H1 (cell line): ENCODE data around the gene CUX1. TPM values are rescaled to one million over a fixed set of nuclear protein-coding genes. Genes with fewer than 3 reads are reported as not detected.
"Not testable (repeated sequence)": the region's sequence is repeated elsewhere in the genome, so short reads cannot be mapped to it uniquely, and the experiment has no call there.

Experiments used
- CTCF ChIA-PET: fragments of 300-600 bp; sonication (Branson Sonifier 250); formaldehyde crosslinking; loops from one replicate; lab custom pipeline; 2021; ENCODE audit not compliant: partially characterized antibody; lab: Charles Lee
- POLR2A ChIA-PET: fragments of 300-600 bp; sonication (Branson Sonifier 250); formaldehyde crosslinking; loops from one replicate; lab custom pipeline; 2021; ENCODE audit warnings: inconsistent platforms; ENCODE audit not compliant: partially characterized antibody; lab: Charles Lee
- DNase-seq, 2 experiments: peaks; one replicate each; pipeline versions ENCODE4 v3.0.0 to v3.0.0-alpha.2; 2010 to 2022; ENCODE audit warnings: low spot score in 2 of 2, low read depth in 1 of 2, mixed read lengths in 1 of 2
- FAIRE-seq: peaks from 2 replicates; lab custom pipeline; 2011; peaks lifted over from hg19 to GRCh38; lab: Jason Lieb, UNC
- H2AFZ ChIP-seq: 2 replicates; pipeline ENCODE4 v1.8.1; 2012; ENCODE audit warnings: low read length, inconsistent platforms
- H2AK5ac ChIP-seq: 2 replicates; pipeline ENCODE4 v1.6.1; 2013; ENCODE audit warnings: low read depth, low read length
- H2BK120ac ChIP-seq: replicated peaks from 2 replicates; pipeline ENCODE3; 2013; ENCODE audit warnings: low read depth, low read length, inconsistent platforms
- H2BK12ac ChIP-seq: 2 replicates; pipeline ENCODE4 v1.6.1; 2013; ENCODE audit warnings: low read depth, low read length
- H2BK15ac ChIP-seq: 2 replicates; pipeline ENCODE4 v1.6.1; 2013; ENCODE audit warnings: low read length
- H2BK20ac ChIP-seq: 2 replicates; pipeline ENCODE4 v1.6.1; 2013; ENCODE audit warnings: low read length
- H2BK5ac ChIP-seq: 2 replicates; pipeline ENCODE4 v1.6.1; 2013; ENCODE audit warnings: low read depth, low read length
- H3K14ac ChIP-seq: 2 replicates; pipeline ENCODE4 v1.6.1; 2013; ENCODE audit warnings: inconsistent platforms; ENCODE audit not compliant: insufficient read length
- H3K18ac ChIP-seq: 2 replicates; pipeline ENCODE4 v1.6.1; 2013; ENCODE audit warnings: low read length; ENCODE audit errors: extremely low read depth
- H3K23ac ChIP-seq: 2 replicates; pipeline ENCODE4 v1.6.1; 2013; ENCODE audit warnings: inconsistent platforms; ENCODE audit not compliant: insufficient read length
- H3K23me2 ChIP-seq: 2 replicates; pipeline ENCODE4 v1.6.1; 2013; ENCODE audit warnings: low read depth, low read length
- H3K27ac ChIP-seq: 2 replicates; pipeline ENCODE4 v1.6.1; 2011; ENCODE audit warnings: low read depth, low read length, inconsistent platforms
- H3K27me3 ChIP-seq, 4 experiments: replicated peaks in 1 of 4; 1 replicate in 1 of 4; 2 replicates in 3 of 4; pipeline versions ENCODE4 v1.6.1 to v1.8.1; 2011 to 2013; ENCODE audit warnings: low read length in 3 of 4, mild to moderate bottlenecking in 3 of 4, inconsistent platforms in 2 of 4, mixed read lengths in 2 of 4, moderate library complexity in 1 of 4; ENCODE audit not compliant: control insufficient read depth in 3 of 4, insufficient read depth in 3 of 4; ENCODE audit errors: extremely low read depth in 1 of 4
- H3K36me3 ChIP-seq, 4 experiments: 2 replicates each; pipeline versions ENCODE4 v1.6.1 to v1.8.1; 2011 to 2013; ENCODE audit warnings: mild to moderate bottlenecking in 4 of 4, low read length in 3 of 4, moderate library complexity in 2 of 4, control low read depth in 1 of 4, inconsistent platforms in 1 of 4; ENCODE audit not compliant: insufficient read depth in 4 of 4, control insufficient read depth in 2 of 4
- H3K4ac ChIP-seq: replicated peaks from 2 replicates; pipeline ENCODE3; 2013; ENCODE audit warnings: low read length, low read depth, mixed read lengths, inconsistent platforms; ENCODE audit not compliant: insufficient read length
- H3K4me1 ChIP-seq, 4 experiments: replicated peaks in 1 of 4; 1 replicate in 1 of 4; 2 replicates in 3 of 4; pipeline versions ENCODE4 v1.6.1 to v1.8.1; 2011 to 2013; ENCODE audit warnings: low read length in 3 of 4, inconsistent platforms in 2 of 4, mixed read lengths in 1 of 4; ENCODE audit not compliant: insufficient read depth in 4 of 4, control insufficient read depth in 3 of 4
- H3K4me2 ChIP-seq, 2 experiments: 2 replicates each; pipeline versions ENCODE4 v1.6.1 to v1.8.1; 2011 to 2013; ENCODE audit warnings: low read depth in 2 of 2, low read length in 2 of 2, control low read depth in 1 of 2, inconsistent platforms in 1 of 2, mild to moderate bottlenecking in 1 of 2; ENCODE audit not compliant: insufficient read depth in 1 of 2
- H3K4me3 ChIP-seq, 4 experiments: fragments of 200-600, 300-600 bp in 1 of 4; sonication (generic), shearing (Covaris generic), sonication (Bioruptor Twin) in 1 of 4; 2 replicates each; pipeline versions ENCODE4 v1.5.1 to v1.8.1; 2011 to 2016; ENCODE audit warnings: low read length in 4 of 4, low read depth in 3 of 4, control low read depth in 2 of 4, inconsistent platforms in 2 of 4, mild to moderate bottlenecking in 2 of 4, mixed read lengths in 1 of 4, moderate library complexity in 1 of 4; ENCODE audit not compliant: insufficient read depth in 2 of 4; ENCODE audit errors: extremely low read depth in 1 of 4
- H3K56ac ChIP-seq: replicated peaks from 2 replicates; pipeline ENCODE3; 2013; ENCODE audit warnings: low read depth, mild to moderate bottlenecking, mixed read lengths, low read length, inconsistent platforms; ENCODE audit not compliant: insufficient read length
- H3K79me1 ChIP-seq: 2 replicates; pipeline ENCODE4 v1.6.1; 2013; ENCODE audit warnings: low read depth, low read length, control low read depth
- H3K79me2 ChIP-seq, 2 experiments: 2 replicates each; pipeline versions ENCODE4 v1.6.1 to v1.8.1; 2012 to 2013; ENCODE audit warnings: low read length in 2 of 2, mild to moderate bottlenecking in 2 of 2, inconsistent platforms in 1 of 2; ENCODE audit not compliant: insufficient read depth in 2 of 2, control insufficient read depth in 1 of 2
- H3K9ac ChIP-seq, 4 experiments: replicated peaks in 1 of 4; 1 replicate in 1 of 4; 2 replicates in 3 of 4; pipeline versions ENCODE4 v1.6.1 to v1.8.1; 2011 to 2013; ENCODE audit warnings: low read depth in 3 of 4, low read length in 3 of 4, control low read depth in 2 of 4, mild to moderate bottlenecking in 2 of 4, moderate library complexity in 2 of 4, inconsistent platforms in 1 of 4; ENCODE audit errors: extremely low read depth in 1 of 4
- H3K9me3 ChIP-seq, 2 experiments: 2 replicates each; pipeline versions ENCODE4 v1.6.1 to v1.8.1; 2012 to 2013; ENCODE audit warnings: mild to moderate bottlenecking in 2 of 2, moderate library complexity in 2 of 2, control low read depth in 1 of 2, inconsistent platforms in 1 of 2, low read depth in 1 of 2, low read length in 1 of 2, mixed read lengths in 1 of 2; ENCODE audit not compliant: insufficient read depth in 2 of 2
- H4K20me1 ChIP-seq, 2 experiments: replicated peaks in 1 of 2; 2 replicates each; pipeline versions ENCODE3 to v1.8.1; 2011 to 2013; ENCODE audit warnings: inconsistent platforms in 2 of 2, low read length in 2 of 2, mild to moderate bottlenecking in 1 of 2; ENCODE audit not compliant: insufficient read depth in 2 of 2, control insufficient read depth in 1 of 2
- H4K5ac ChIP-seq: 2 replicates; pipeline ENCODE4 v1.6.1; 2013; ENCODE audit warnings: low read length, low read depth, mixed read lengths, inconsistent platforms; ENCODE audit not compliant: insufficient read length
- H4K8ac ChIP-seq: 2 replicates; pipeline ENCODE4 v1.8.0; 2013; ENCODE audit warnings: mild to moderate bottlenecking, moderate library complexity, low read length, inconsistent platforms; ENCODE audit not compliant: insufficient read depth; ENCODE audit errors: extremely low read depth
- H4K91ac ChIP-seq: replicated peaks from 2 replicates; pipeline ENCODE3; 2013; ENCODE audit warnings: low read length, mixed read lengths, inconsistent platforms; ENCODE audit not compliant: insufficient read length
- WGBS, 2 experiments: shearing (Covaris generic) in 1 of 2; methylation state at CpG; one replicate each; pipeline versions ENCODE4 v1.1.6 to v1.1.7; 2013 to 2015; ENCODE audit warnings: low lambda C conversion rate in 2 of 2, mixed read lengths in 2 of 2, inconsistent platforms in 1 of 2, low coverage in 1 of 2, missing lambda C conversion rate in 1 of 2; ENCODE audit not compliant: insufficient replicate concordance in 2 of 2, insufficient coverage in 1 of 2, insufficient read length in 1 of 2; ENCODE audit errors: extremely low coverage in 1 of 2, missing lambda C conversion rate in 1 of 2; 5-methylcytosine and 5-hydroxymethylcytosine counted together
- polyA plus RNA-seq, 7 experiments: library from polyadenylated mRNA; depleted of rRNA in 3 of 7; stranded (reverse) in 5 of 7; unstranded in 2 of 7; fragments of >200 nt in 5 of 7; fragments of 200-250 nt in 2 of 7; gene quantifications; 1 replicate in 5 of 7; 2 replicates in 1 of 7; 4 replicates in 1 of 7; pipeline versions ENCODE4 v1.2.1 to v1.2.3, GENCODE V29; 2011 to 2013; ENCODE audit warnings: missing spikeins in 2 of 7, mixed read lengths in 2 of 7
- total RNA-seq: library from RNA; stranded (reverse); fragmentation: NEBNext Ultra II Directional; extraction: Animal tissue kit (Norgen Biotek cat#: 25700); gene quantifications from 2 replicates; pipeline ENCODE4 v1.2.1, GENCODE V29; 2021

CUX1 gene
- total and polyA plus RNA-seq, 2 of the 8 experiments (the other 6 are each of a cell fraction or from before 2014, with no cell fraction given): 21.6 to 65.9 TPM

GRCh38 chr7:102328863-102329262 lies 511.4 kb downstream of the CUX1 start:
- H3K14ac ChIP-seq, H3K23ac ChIP-seq, H3K18ac ChIP-seq, H2AK5ac ChIP-seq, FAIRE-seq, H4K5ac ChIP-seq, H2BK12ac ChIP-seq, H2BK20ac ChIP-seq, H4K91ac ChIP-seq, H4K8ac ChIP-seq, H3K36me3 ChIP-seq, H3K4ac ChIP-seq, DNase-seq, H3K56ac ChIP-seq, H3K79me1 ChIP-seq, H3K4me1 ChIP-seq, H2BK15ac ChIP-seq, H3K27me3 ChIP-seq, H2BK5ac ChIP-seq, H2AFZ ChIP-seq, H4K20me1 ChIP-seq, H3K4me3 ChIP-seq, H3K27ac ChIP-seq, H3K9me3 ChIP-seq, POLR2A ChIA-PET, H2BK120ac ChIP-seq, H3K79me2 ChIP-seq, H3K23me2 ChIP-seq, H3K4me2 ChIP-seq, H3K9ac ChIP-seq: not testable (repeated sequence)
- WGBS, 2 experiments: 100% methylated on average over 4 of the region's 5 CpGs; no CpG with 5 or more reads in 1 of the 2 experiments
- CTCF ChIA-PET: interaction anchor here (1.5 kb wide), 1 partner anchor 27 kb away, joined by 4 read pairs; no protein-coding TSS in a partner anchor

- POLR2A ChIA-PET, H2BK20ac ChIP-seq, H2BK120ac ChIP-seq, H2BK12ac ChIP-seq, H3K14ac ChIP-seq, H3K27me3 ChIP-seq, H3K4me3 ChIP-seq, H3K79me2 ChIP-seq, H4K20me1 ChIP-seq, FAIRE-seq, H2AFZ ChIP-seq, H3K4ac ChIP-seq, H3K79me1 ChIP-seq, H3K56ac ChIP-seq, H3K18ac ChIP-seq, H3K36me3 ChIP-seq, H3K4me1 ChIP-seq, DNase-seq, H4K8ac ChIP-seq, H2BK5ac ChIP-seq, H3K23me2 ChIP-seq, H3K9ac ChIP-seq, H2BK15ac ChIP-seq, H3K4me2 ChIP-seq, H3K23ac ChIP-seq, H3K27ac ChIP-seq, H2AK5ac ChIP-seq, H4K91ac ChIP-seq, H3K9me3 ChIP-seq, H4K5ac ChIP-seq: not testable (repeated sequence)
- WGBS, 2 experiments: 69% methylated on average over 6 of the region's 9 CpGs; no CpG with 5 or more reads in 1 of the 2 experiments
- CTCF ChIA-PET: interaction anchor here (1.5 kb wide), 1 partner anchor 28 kb away, joined by 4 read pairs; no protein-coding TSS in a partner anchor
These were observed 511.9 kb downstream of the CUX1 start for GRCh38 chr7:102329366-102329765.
